CD4-positive, alpha-beta T cell treated with Interleukin-15 for 4 hours (primary cell): ENCODE measurements around the gene SLC39A11.
"Not testable (repeated sequence)": the region's sequence is repeated elsewhere in the genome, so short reads cannot be mapped to it uniquely, and the experiment has no call there.

Source experiments
- DNase-seq: peaks from one replicate; pipeline ENCODE4 v3.0.0-alpha.2; 2020; ENCODE audit warnings: low spot score

The SLC39A11 gene

GRCh38 chr17:72832306-72832705, 260.2 kb downstream of the SLC39A11 start:
- DNase-seq: no peak

GRCh38 chr17:72829883-72830282, 262.6 kb downstream of the SLC39A11 start:
- DNase-seq: no peak

GRCh38 chr17:72826602-72827001, 265.9 kb downstream of the SLC39A11 start:
- DNase-seq: no peak

- not testable (repeated sequence) for DNase-seq
Observed at GRCh38 chr17:72826059-72826458, 266.4 kb downstream of the SLC39A11 start.

- DNase-seq: no peak
Observed at GRCh38 chr17:72825218-72825617, 267.3 kb downstream of the SLC39A11 start.

- not testable (repeated sequence) for DNase-seq
Observed at GRCh38 chr17:72824267-72824666, 268.2 kb downstream of the SLC39A11 start.

GRCh38 chr17:72822358-72823023, 270.0 kb downstream of the SLC39A11 start:
- DNase-seq: no peak

GRCh38 chr17:72816406-72816805, 276.1 kb downstream of the SLC39A11 start:
- no peak for DNase-seq

- no peak for DNase-seq
Observed at GRCh38 chr17:72813481-72813880, 279.0 kb downstream of the SLC39A11 start.

GRCh38 chr17:72812823-72813222, 279.7 kb downstream of the SLC39A11 start:
- DNase-seq: no peak

- no peak for DNase-seq
Observed at GRCh38 chr17:72811976-72812687, 280.4 kb downstream of the SLC39A11 start.

GRCh38 chr17:72810991-72811508, 281.4 kb downstream of the SLC39A11 start:
- no peak for DNase-seq

GRCh38 chr17:72806011-72806410, 286.5 kb downstream of the SLC39A11 start:
- DNase-seq: no peak

GRCh38 chr17:72804949-72805707, 287.4 kb downstream of the SLC39A11 start:
- no peak for DNase-seq

GRCh38 chr17:72802726-72803125, 289.8 kb downstream of the SLC39A11 start:
- DNase-seq: no peak

- DNase-seq: no peak
Observed at GRCh38 chr17:72797142-72797541, 295.3 kb downstream of the SLC39A11 start.

GRCh38 chr17:72795941-72796340, 296.5 kb downstream of the SLC39A11 start:
- no peak for DNase-seq

GRCh38 chr17:72794152-72794551, 298.3 kb downstream of the SLC39A11 start:
- no peak for DNase-seq

- no peak for DNase-seq
Observed at GRCh38 chr17:72792771-72793170, 299.7 kb downstream of the SLC39A11 start.

GRCh38 chr17:72790190-72790589, 302.3 kb downstream of the SLC39A11 start:
- no peak for DNase-seq

- no peak for DNase-seq
Observed at GRCh38 chr17:72789711-72790110, 302.8 kb downstream of the SLC39A11 start.

GRCh38 chr17:72788950-72789585, 303.4 kb downstream of the SLC39A11 start:
- no peak for DNase-seq
